ENCODE measurements around the gene ERICH2. TPM values are rescaled to one million over a fixed set of nuclear protein-coding genes. Genes with fewer than 3 reads are reported as not detected.

The ERICH2 gene
- total RNA-seq (2014; rRNA removed; shearing (Covaris generic)) (2.1 TPM in 1 of 2 replicates, not detected in the other), polyA plus RNA-seq (2016; fragmentation: Nextera tagmentation; extraction: Ambion mirVana) (3.2 and 3.5 TPM in 2 replicates)
- long read RNA-seq: 0 reads

DNA sequence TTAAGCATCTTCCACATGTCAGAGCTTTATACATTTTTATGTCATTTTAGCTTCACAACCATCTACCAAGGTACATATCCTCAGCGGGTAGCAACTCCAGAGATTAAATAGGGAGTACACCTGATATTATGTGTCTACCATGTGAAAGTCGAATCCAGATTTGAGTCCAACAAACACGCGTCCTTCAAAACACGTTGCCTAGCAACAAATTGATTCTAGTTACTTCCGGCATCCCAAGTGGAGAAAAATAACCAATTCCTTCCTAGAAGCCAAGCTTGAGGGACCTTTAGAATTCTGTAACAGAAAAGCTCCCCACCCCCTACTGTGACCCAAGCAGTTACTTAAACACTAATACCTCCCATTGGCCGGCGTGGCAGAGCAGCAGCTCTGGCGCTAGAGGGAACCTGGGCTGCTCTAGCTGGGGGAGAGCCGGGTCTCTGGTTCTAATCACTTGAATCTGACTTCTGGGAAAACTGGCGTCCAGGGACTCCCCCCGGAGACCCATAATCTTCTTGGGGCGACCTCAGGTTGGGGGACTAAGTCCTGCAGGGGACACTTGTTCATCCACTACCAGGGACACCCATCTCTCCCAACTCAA lies at the start of gene ERICH2:
TSS of gene ERICH2 (plus strand) at position 371 of the 598 bp plus-strand sequence. CDS start 304 bp downstream, outside the sequence.
- TF ChIP-seq ZNF114 (CRISPR knock-in tag; IDR thresholded peaks at IDR 0.05) (no peak), CREB1 (CRISPR knock-in tag; IDR thresholded peaks at IDR 0.05; ENCODE audit: low read depth) (no peak), EZH2 (IDR thresholded peaks at IDR 0.05; ENCODE audit: low read depth, unreplicated experiment) (no peak), JUNB (IDR thresholded peaks at IDR 0.05; ENCODE audit: unreplicated experiment) (no peak), STAT1 (IDR thresholded peaks at IDR 0.05; ENCODE audit: unreplicated experiment) (no peak), EZH2phosphoT487 (IDR thresholded peaks at IDR 0.05; ENCODE audit: unreplicated experiment) (no peak), POLR2AphosphoS5 (IDR thresholded peaks at IDR 0.05; ENCODE audit: low read depth) (no peak), ZNF331 (CRISPR knock-in tag; IDR thresholded peaks at IDR 0.05; ENCODE audit: low read depth) (no peak), ETS1 (IDR thresholded peaks at IDR 0.05) (no peak), CTCF (conservative IDR thresholded peaks at IDR 0.05; ENCODE audit: low read depth in 2 of 2) (peak; percentile 30 to 32; a peak in 2 of 4 replicates), NANOG (IDR thresholded peaks at IDR 0.05; ENCODE audit: borderline replicate concordance) (peak; percentile 18; the same call in 1 of the 2 replicates)
- TF ChIP-seq, protein P1, sequence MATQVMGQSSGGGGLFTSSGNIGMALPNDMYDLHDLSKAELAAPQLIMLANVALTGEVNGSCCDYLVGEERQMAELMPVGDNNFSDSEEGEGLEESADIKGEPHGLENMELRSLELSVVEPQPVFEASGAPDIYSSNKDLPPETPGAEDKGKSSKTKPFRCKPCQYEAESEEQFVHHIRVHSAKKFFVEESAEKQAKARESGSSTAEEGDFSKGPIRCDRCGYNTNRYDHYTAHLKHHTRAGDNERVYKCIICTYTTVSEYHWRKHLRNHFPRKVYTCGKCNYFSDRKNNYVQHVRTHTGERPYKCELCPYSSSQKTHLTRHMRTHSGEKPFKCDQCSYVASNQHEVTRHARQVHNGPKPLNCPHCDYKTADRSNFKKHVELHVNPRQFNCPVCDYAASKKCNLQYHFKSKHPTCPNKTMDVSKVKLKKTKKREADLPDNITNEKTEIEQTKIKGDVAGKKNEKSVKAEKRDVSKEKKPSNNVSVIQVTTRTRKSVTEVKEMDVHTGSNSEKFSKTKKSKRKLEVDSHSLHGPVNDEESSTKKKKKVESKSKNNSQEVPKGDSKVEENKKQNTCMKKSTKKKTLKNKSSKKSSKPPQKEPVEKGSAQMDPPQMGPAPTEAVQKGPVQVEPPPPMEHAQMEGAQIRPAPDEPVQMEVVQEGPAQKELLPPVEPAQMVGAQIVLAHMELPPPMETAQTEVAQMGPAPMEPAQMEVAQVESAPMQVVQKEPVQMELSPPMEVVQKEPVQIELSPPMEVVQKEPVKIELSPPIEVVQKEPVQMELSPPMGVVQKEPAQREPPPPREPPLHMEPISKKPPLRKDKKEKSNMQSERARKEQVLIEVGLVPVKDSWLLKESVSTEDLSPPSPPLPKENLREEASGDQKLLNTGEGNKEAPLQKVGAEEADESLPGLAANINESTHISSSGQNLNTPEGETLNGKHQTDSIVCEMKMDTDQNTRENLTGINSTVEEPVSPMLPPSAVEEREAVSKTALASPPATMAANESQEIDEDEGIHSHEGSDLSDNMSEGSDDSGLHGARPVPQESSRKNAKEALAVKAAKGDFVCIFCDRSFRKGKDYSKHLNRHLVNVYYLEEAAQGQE (IDR thresholded peaks at IDR 0.05; ENCODE audit: unreplicated experiment): no peak
- TF ChIP-seq, protein P2, sequence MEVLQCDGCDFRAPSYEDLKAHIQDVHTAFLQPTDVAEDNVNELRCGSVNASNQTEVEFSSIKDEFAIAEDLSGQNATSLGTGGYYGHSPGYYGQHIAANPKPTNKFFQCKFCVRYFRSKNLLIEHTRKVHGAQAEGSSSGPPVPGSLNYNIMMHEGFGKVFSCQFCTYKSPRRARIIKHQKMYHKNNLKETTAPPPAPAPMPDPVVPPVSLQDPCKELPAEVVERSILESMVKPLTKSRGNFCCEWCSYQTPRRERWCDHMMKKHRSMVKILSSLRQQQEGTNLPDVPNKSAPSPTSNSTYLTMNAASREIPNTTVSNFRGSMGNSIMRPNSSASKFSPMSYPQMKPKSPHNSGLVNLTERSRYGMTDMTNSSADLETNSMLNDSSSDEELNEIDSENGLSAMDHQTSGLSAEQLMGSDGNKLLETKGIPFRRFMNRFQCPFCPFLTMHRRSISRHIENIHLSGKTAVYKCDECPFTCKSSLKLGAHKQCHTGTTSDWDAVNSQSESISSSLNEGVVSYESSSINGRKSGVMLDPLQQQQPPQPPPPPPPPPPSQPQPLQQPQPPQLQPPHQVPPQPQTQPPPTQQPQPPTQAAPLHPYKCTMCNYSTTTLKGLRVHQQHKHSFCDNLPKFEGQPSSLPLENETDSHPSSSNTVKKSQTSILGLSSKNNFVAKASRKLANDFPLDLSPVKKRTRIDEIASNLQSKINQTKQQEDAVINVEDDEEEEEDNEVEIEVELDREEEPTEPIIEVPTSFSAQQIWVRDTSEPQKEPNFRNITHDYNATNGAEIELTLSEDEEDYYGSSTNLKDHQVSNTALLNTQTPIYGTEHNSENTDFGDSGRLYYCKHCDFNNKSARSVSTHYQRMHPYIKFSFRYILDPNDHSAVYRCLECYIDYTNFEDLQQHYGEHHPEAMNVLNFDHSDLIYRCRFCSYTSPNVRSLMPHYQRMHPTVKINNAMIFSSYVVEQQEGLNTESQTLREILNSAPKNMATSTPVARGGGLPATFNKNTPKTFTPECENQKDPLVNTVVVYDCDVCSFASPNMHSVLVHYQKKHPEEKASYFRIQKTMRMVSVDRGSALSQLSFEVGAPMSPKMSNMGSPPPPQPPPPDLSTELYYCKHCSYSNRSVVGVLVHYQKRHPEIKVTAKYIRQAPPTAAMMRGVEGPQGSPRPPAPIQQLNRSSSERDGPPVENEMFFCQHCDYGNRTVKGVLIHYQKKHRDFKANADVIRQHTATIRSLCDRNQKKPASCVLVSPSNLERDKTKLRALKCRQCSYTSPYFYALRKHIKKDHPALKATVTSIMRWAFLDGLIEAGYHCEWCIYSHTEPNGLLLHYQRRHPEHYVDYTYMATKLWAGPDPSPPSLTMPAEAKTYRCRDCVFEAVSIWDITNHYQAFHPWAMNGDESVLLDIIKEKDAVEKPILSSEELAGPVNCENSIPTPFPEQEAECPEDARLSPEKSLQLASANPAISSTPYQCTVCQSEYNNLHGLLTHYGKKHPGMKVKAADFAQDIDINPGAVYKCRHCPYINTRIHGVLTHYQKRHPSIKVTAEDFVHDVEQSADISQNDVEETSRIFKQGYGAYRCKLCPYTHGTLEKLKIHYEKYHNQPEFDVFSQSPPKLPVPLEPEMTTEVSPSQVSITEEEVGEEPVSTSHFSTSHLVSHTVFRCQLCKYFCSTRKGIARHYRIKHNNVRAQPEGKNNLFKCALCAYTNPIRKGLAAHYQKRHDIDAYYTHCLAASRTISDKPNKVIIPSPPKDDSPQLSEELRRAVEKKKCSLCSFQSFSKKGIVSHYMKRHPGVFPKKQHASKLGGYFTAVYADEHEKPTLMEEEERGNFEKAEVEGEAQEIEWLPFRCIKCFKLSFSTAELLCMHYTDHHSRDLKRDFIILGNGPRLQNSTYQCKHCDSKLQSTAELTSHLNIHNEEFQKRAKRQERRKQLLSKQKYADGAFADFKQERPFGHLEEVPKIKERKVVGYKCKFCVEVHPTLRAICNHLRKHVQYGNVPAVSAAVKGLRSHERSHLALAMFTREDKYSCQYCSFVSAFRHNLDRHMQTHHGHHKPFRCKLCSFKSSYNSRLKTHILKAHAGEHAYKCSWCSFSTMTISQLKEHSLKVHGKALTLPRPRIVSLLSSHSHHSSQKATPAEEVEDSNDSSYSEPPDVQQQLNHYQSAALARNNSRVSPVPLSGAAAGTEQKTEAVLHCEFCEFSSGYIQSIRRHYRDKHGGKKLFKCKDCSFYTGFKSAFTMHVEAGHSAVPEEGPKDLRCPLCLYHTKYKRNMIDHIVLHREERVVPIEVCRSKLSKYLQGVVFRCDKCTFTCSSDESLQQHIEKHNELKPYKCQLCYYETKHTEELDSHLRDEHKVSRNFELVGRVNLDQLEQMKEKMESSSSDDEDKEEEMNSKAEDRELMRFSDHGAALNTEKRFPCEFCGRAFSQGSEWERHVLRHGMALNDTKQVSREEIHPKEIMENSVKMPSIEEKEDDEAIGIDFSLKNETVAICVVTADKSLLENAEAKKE (CRISPR knock-in tag; IDR thresholded peaks at IDR 0.05): no peak
- H3K9me3 Mint-ChIP-seq: no peaks in the 10 kb centered on the region
- Histone ChIP-seq H3K4me3 (peak within 1 kb of the TSS; percentile 63), H3K36me3 (ENCODE audit: insufficient read depth) (no peaks in the 10 kb centered on the region), H3F3A (replicated peaks; ENCODE audit: low read depth) (no peaks in the 10 kb centered on the region), H3K4me2 (peak within 1 kb of the TSS; percentile 72), H3K9me2 (ENCODE audit: insufficient read depth) (no peaks in the 10 kb centered on the region), H2AFZ (peak within 1 kb of the TSS; percentile 82), H3K27me3 (ENCODE audit: insufficient read depth) (no peaks in the 10 kb centered on the region), H3K4me1 (ENCODE audit: insufficient read depth) (peaks cover 23% of the 10 kb centered on the region), H3K79me2 (replicated peaks; ENCODE audit: insufficient read depth) (no peaks in the 10 kb centered on the region), H3K27ac (ENCODE audit: low read depth) (peak within 1 kb of the TSS; percentile 89), H4K20me1 (replicated peaks; ENCODE audit: insufficient read depth) (no peaks in the 10 kb centered on the region)
- H3K4me1 Mint-ChIP-seq: peaks cover 32% of the 10 kb centered on the region
- H3K36me3 Mint-ChIP-seq (ENCODE audit: low read depth): no peaks in the 10 kb centered on the region
- H3K27ac Mint-ChIP-seq: peak within 1 kb of the TSS; percentile 91
- H3K27me3 Mint-ChIP-seq (ENCODE audit: insufficient read depth, low read depth, poor library complexity): no peaks in the 10 kb centered on the region
- peak within 1 kb of the TSS; percentile 83 for H3K4me3 Mint-ChIP-seq
- ATAC-seq (peak; percentile 73), DNase-seq (ENCODE audit: low spot score) (peak; percentile 95)
